ENCODE measurements around the gene TRIM29.

The TRIM29 gene

GRCh38 chr11:120141113-120141767, 3.3 kb upstream of the TRIM29 start:
- H3K4me3 ChIP-seq (ENCODE audit: low read depth, low read length) = no peak overlapping the region

- H3K4me3 ChIP-seq (ENCODE audit: low read depth, low read length) = no peak overlapping the region
Observed at GRCh38 chr11:120139316-120140069, 1.6 kb upstream of the TRIM29 start.

- no peak overlapping the region for H3K4me3 ChIP-seq (ENCODE audit: low read depth, low read length)
Observed at GRCh38 chr11:120137187-120137610, 714 bp downstream of the TRIM29 start.

- no peak overlapping the region for H3K4me3 ChIP-seq (ENCODE audit: low read depth, low read length)
Observed at GRCh38 chr11:120136356-120136755, 1.6 kb downstream of the TRIM29 start.

- H3K4me3 ChIP-seq (ENCODE audit: low read depth, low read length) = no peak overlapping the region
Observed at GRCh38 chr11:120135838-120136237, 2.1 kb downstream of the TRIM29 start.

- H3K4me3 ChIP-seq (ENCODE audit: low read depth, low read length) = no peak overlapping the region
Observed at GRCh38 chr11:120134931-120135228, 3.0 kb downstream of the TRIM29 start.

GRCh38 chr11:120134106-120134930, 3.6 kb downstream of the TRIM29 start:
- no peak overlapping the region for H3K4me3 ChIP-seq (ENCODE audit: low read depth, low read length)

GRCh38 chr11:120133216-120134105, 4.5 kb downstream of the TRIM29 start:
- H3K4me3 ChIP-seq (ENCODE audit: low read depth, low read length) = no peak overlapping the region

GRCh38 chr11:120132645-120133185, 5.2 kb downstream of the TRIM29 start:
- H3K4me3 ChIP-seq (ENCODE audit: low read depth, low read length) = no peak overlapping the region

- no peak overlapping the region for H3K4me3 ChIP-seq (ENCODE audit: low read depth, low read length)
Observed at GRCh38 chr11:120131941-120132644, 5.8 kb downstream of the TRIM29 start.

GRCh38 chr11:120130991-120131760, 6.7 kb downstream of the TRIM29 start:
- no peak overlapping the region for H3K4me3 ChIP-seq (ENCODE audit: low read depth, low read length)

- H3K4me3 ChIP-seq (ENCODE audit: low read depth, low read length) = no peak overlapping the region
Observed at GRCh38 chr11:120130176-120130980, 7.5 kb downstream of the TRIM29 start.

GRCh38 chr11:120129570-120129969, 8.3 kb downstream of the TRIM29 start:
- no peak overlapping the region for H3K4me3 ChIP-seq (ENCODE audit: low read depth, low read length)

GRCh38 chr11:120128392-120129119, 9.4 kb downstream of the TRIM29 start:
- H3K4me3 ChIP-seq (ENCODE audit: low read depth, low read length) = no peak overlapping the region

- no peak overlapping the region for H3K4me3 ChIP-seq (ENCODE audit: low read depth, low read length)
Observed at GRCh38 chr11:120127236-120127635, 10.7 kb downstream of the TRIM29 start.

- no peak overlapping the region for H3K4me3 ChIP-seq (ENCODE audit: low read depth, low read length)
Observed at GRCh38 chr11:120126620-120127019, 11.3 kb downstream of the TRIM29 start.

- H3K4me3 ChIP-seq (ENCODE audit: low read depth, low read length) = no peak overlapping the region
Observed at GRCh38 chr11:120125509-120125908, 12.4 kb downstream of the TRIM29 start.

GRCh38 chr11:120125024-120125423, 12.9 kb downstream of the TRIM29 start:
- no peak overlapping the region for H3K4me3 ChIP-seq (ENCODE audit: low read depth, low read length)

Measured in iPS-11a (cell line).